OCI-LY7 (cell line): ENCODE measurements around the gene AASDHPPT. TPM values are rescaled to one million over a fixed set of nuclear protein-coding genes. Genes with fewer than 3 reads are reported as not detected.

Experiments
- BruUV-seq: library from RNA; stranded (reverse); fragments of 400-500 nt; replicated peaks from 2 replicates; lab custom pipeline; 2021; lab: Mats Ljungman, UMichigan
- CTCF ChIA-PET: fragments of 300-600 bp; sonication (Branson Sonifier 250); formaldehyde crosslinking; loops from one replicate; lab custom pipeline; 2022; ENCODE audit warnings: antibody characterized with exemption; ENCODE audit not compliant: unreplicated experiment; lab: Charles Lee
- POLR2A ChIA-PET: fragments of 300-600 bp; sonication (Branson Sonifier 250); formaldehyde crosslinking; loops from one replicate; lab custom pipeline; 2022; ENCODE audit warnings: antibody characterized with exemption; lab: Charles Lee
- DNase-seq: peaks from one replicate; pipeline ENCODE4 v3.0.0-alpha.2; 2015; ENCODE audit warnings: low spot score
- H2AFZ ChIP-seq: fragments of 200-600 bp; sonication (generic), shearing (Covaris generic); 2 replicates; pipeline ENCODE4 v1.6.1; 2014; ENCODE audit warnings: mild to moderate bottlenecking, antibody characterized with exemption, low read length, moderate library complexity
- H3K27ac ChIP-seq: fragments of 200-600 bp; sonication (generic); 2 replicates; pipeline ENCODE4 v1.5.1; 2014; ENCODE audit warnings: mixed run types, low read depth, mild to moderate bottlenecking, moderate library complexity, low read length, inconsistent platforms; ENCODE audit not compliant: poor library complexity, severe bottlenecking
- H3K36me3 ChIP-seq: fragments of 200-600 bp; sonication (generic); 2 replicates; pipeline ENCODE4 v1.6.1; 2014; ENCODE audit warnings: mild to moderate bottlenecking, antibody characterized with exemption, low read length, moderate library complexity, mixed read lengths; ENCODE audit not compliant: insufficient read depth
- H3K4me1 ChIP-seq: fragments of 200-600 bp; sonication (generic); 2 replicates; pipeline ENCODE4 v1.5.1; 2014; ENCODE audit warnings: mild to moderate bottlenecking, low read length; ENCODE audit not compliant: insufficient read depth, poor library complexity, severe bottlenecking
- H3K4me2 ChIP-seq: fragments of 200-600 bp; sonication (generic); 2 replicates; pipeline ENCODE4 v1.6.1; 2014; ENCODE audit warnings: mild to moderate bottlenecking, low read length
- H3K4me3 ChIP-seq: fragments of 200-600 bp; sonication (generic); 2 replicates; pipeline ENCODE4 v1.5.1; 2014; ENCODE audit warnings: mild to moderate bottlenecking, low read depth, low read length; ENCODE audit not compliant: poor library complexity, severe bottlenecking
- H3K79me2 ChIP-seq: fragments of 200-600 bp; sonication (generic); 2 replicates; pipeline ENCODE4 v1.6.1; 2016; ENCODE audit warnings: low read depth, mild to moderate bottlenecking, low read length, moderate library complexity, mixed read lengths; ENCODE audit not compliant: insufficient read depth
- H3K9me2 ChIP-seq: fragments of 200-600 bp; sonication (generic); 2 replicates; pipeline ENCODE4 v1.6.1; 2016; ENCODE audit warnings: mild to moderate bottlenecking, low read length, mixed read lengths; ENCODE audit not compliant: insufficient read depth
- H3K9me3 ChIP-seq: fragments of 200-600 bp; sonication (generic); 2 replicates; pipeline ENCODE4 v1.6.1; 2014; ENCODE audit warnings: mild to moderate bottlenecking, mixed run types, low read length, mixed read lengths
- H4K20me1 ChIP-seq: fragments of 200-600 bp; sonication (generic); 2 replicates; pipeline ENCODE4 v1.6.1; 2014; ENCODE audit warnings: mild to moderate bottlenecking, antibody characterized with exemption, low read length, moderate library complexity, mixed read lengths; ENCODE audit not compliant: insufficient read depth
- CTCF ChIP-seq: fragments of 200-600 bp; sonication (generic); conservative IDR thresholded peaks from 2 replicates; pipeline ENCODE4 v1.5.1; 2014; ENCODE audit warnings: mild to moderate bottlenecking, antibody characterized with exemption, low read length, moderate library complexity, mixed read lengths
- EZH2phosphoT487 ChIP-seq: fragments of 200-600 bp; sonication (generic); IDR thresholded peaks from 2 replicates; pipeline ENCODE4 v1.6.1; 2018; ENCODE audit warnings: low read depth, borderline replicate concordance, mild to moderate bottlenecking, mixed run types, antibody characterized with exemption, low read length, moderate library complexity, mixed read lengths
- intact Hi-C: fragments of 100-400 bp; cut with micrococcal nuclease; formaldehyde crosslinking; loops from one replicate; pipeline ENCODE4 v1.10.0; 2022; ENCODE audit not compliant: unreplicated experiment
- total RNA-seq, 2 experiments: library from RNA; depleted of rRNA in 1 of 2; stranded (reverse); fragments of >200 nt in 1 of 2; shearing (Covaris generic) in 1 of 2; gene quantifications; 2 replicates each; pipeline ENCODE4 v1.2.3, GENCODE V29; 2014 to 2022

The AASDHPPT gene
- total RNA-seq, 2 experiments from 2014 or later, result 49.5 to 51.1 TPM

GRCh38 chr11:106043540-106043939 lies 33.9 kb upstream of the AASDHPPT start:
- Histone ChIP-seq H3K27ac (no peak overlapping the region), H3K4me1 (no peaks in the 10 kb centered on the region), H3K9me3 (no peaks in the 10 kb centered on the region), H3K4me3 (no peak overlapping the region), H4K20me1 (no peaks in the 10 kb centered on the region), H3K9me2 (no peaks in the 10 kb centered on the region), H2AFZ (no peak overlapping the region), H3K4me2 (no peak overlapping the region), H3K36me3 (no peaks in the 10 kb centered on the region), H3K79me2 (no peaks in the 10 kb centered on the region)
- no TSS peak for BruUV-seq
- no peak for DNase-seq
- intact Hi-C loops, result no loop called here
- no peak for TF ChIP-seq CTCF
- TF ChIP-seq EZH2phosphoT487, result no peak
- ChIA-PET CTCF (no interaction called here), POLR2A (interaction anchor here (0.6 to 0.9 kb wide), 2 partner anchors 19 to 988 kb away, joined by 3 read pairs; no protein-coding TSS in a partner anchor)

- Histone ChIP-seq H3K4me2 (no peak overlapping the region), H2AFZ (no peak overlapping the region), H3K36me3 (no peaks in the 10 kb centered on the region), H3K79me2 (no peaks in the 10 kb centered on the region), H3K4me3 (no peak overlapping the region), H3K9me2 (no peaks in the 10 kb centered on the region), H4K20me1 (no peaks in the 10 kb centered on the region), H3K4me1 (no peaks in the 10 kb centered on the region), H3K27ac (no peak overlapping the region), H3K9me3 (no peaks in the 10 kb centered on the region)
- no TSS peak for BruUV-seq
- CTCF ChIA-PET, result no interaction called here
- TF ChIP-seq EZH2phosphoT487, result no peak
- TF ChIP-seq CTCF, result no peak
- intact Hi-C loops, result no loop called here
- DNase-seq, result no peak
- POLR2A ChIA-PET, result no interaction called here
These were observed 29.8 kb upstream of the AASDHPPT start for GRCh38 chr11:106047631-106048030.

- H3K4me1 ChIP-seq, result no peaks in the 10 kb centered on the region
- BruUV-seq, result no TSS peak
These were observed 27.6 kb upstream of the AASDHPPT start for GRCh38 chr11:106049727-106050476.

More at GRCh38 chr11:106049727-106050476, 27.6 kb upstream of the AASDHPPT start:
- DNase-seq, result no peak
- Histone ChIP-seq H3K9me3 (no peaks in the 10 kb centered on the region), H3K4me2 (no peak overlapping the region), H3K36me3 (no peaks in the 10 kb centered on the region), H3K4me3 (no peak overlapping the region), H3K27ac (no peak overlapping the region), H2AFZ (no peak overlapping the region), H3K9me2 (no peaks in the 10 kb centered on the region), H4K20me1 (no peaks in the 10 kb centered on the region), H3K79me2 (no peaks in the 10 kb centered on the region)
- no peak for TF ChIP-seq CTCF
- no peak for TF ChIP-seq EZH2phosphoT487
- ChIA-PET CTCF (no interaction called here), POLR2A (interaction anchor here (0.6 to 1.5 kb wide), 5 partner anchors 9 to 239 kb away, joined by 3 to 5 read pairs (median 3); no protein-coding TSS in a partner anchor)
- intact Hi-C loops, result no loop called here
